GM23338 (cell line): ENCODE data around the gene TNNT2. TPM values are rescaled to one million over a fixed set of nuclear protein-coding genes. Genes with fewer than 3 reads are reported as not detected.

Experiments
- ATAC-seq: fragments of 200-7000 bp; cut with Tn5 transposase; 3 replicates; pipeline ENCODE4 v1.9.1; 2020
- DNase-seq: peaks from one replicate; pipeline ENCODE4 v3.0.0-alpha.2; 2015; ENCODE audit warnings: low spot score
- H2AFZ ChIP-seq: fragments of 200-600 bp; sonication (generic); 2 replicates; pipeline ENCODE4 v1.8.0; 2016; ENCODE audit warnings: antibody characterized with exemption, mild to moderate bottlenecking, moderate library complexity
- H3F3A ChIP-seq: fragments of 200-600 bp; sonication (generic); replicated peaks from 2 replicates; pipeline ENCODE4 v1.8.0; 2017; ENCODE audit warnings: antibody characterized with exemption, mixed run types, low read depth
- H3K27ac ChIP-seq: fragments of 200-600 bp; sonication (generic); 2 replicates; pipeline ENCODE4 v1.6.1; 2016; ENCODE audit warnings: low read depth
- H3K27me3 ChIP-seq: fragments of 200-600 bp; sonication (generic); 2 replicates; pipeline ENCODE4 v1.8.0; 2016; ENCODE audit warnings: mild to moderate bottlenecking, mixed run types, moderate library complexity; ENCODE audit not compliant: insufficient read depth
- H3K36me3 ChIP-seq: fragments of 200-600 bp; sonication (generic); 2 replicates; pipeline ENCODE4 v1.8.0; 2016; ENCODE audit warnings: mild to moderate bottlenecking; ENCODE audit not compliant: insufficient read depth
- H3K4me1 ChIP-seq: fragments of 200-600 bp; sonication (generic); 2 replicates; pipeline ENCODE4 v1.8.0; 2016; ENCODE audit warnings: mild to moderate bottlenecking, moderate library complexity; ENCODE audit not compliant: insufficient read depth
- H3K4me2 ChIP-seq: fragments of 200-600 bp; sonication (generic); 2 replicates; pipeline ENCODE4 v1.7.1; 2017; ENCODE audit warnings: mixed run types
- H3K4me3 ChIP-seq: fragments of 200-600 bp; sonication (generic); 2 replicates; pipeline ENCODE4 v1.6.1; 2016; ENCODE audit warnings: mixed run types
- H3K79me2 ChIP-seq: fragments of 200-600 bp; sonication (generic); replicated peaks from 2 replicates; pipeline ENCODE4 v1.8.0; 2017; ENCODE audit warnings: mild to moderate bottlenecking; ENCODE audit not compliant: insufficient read depth
- H3K9me2 ChIP-seq: fragments of 200-600 bp; sonication (generic); 2 replicates; pipeline ENCODE4 v1.8.0; 2017; ENCODE audit not compliant: insufficient read depth
- H4K20me1 ChIP-seq: fragments of 200-600 bp; sonication (generic); replicated peaks from 2 replicates; pipeline ENCODE4 v1.8.0; 2017; ENCODE audit warnings: mild to moderate bottlenecking; ENCODE audit not compliant: insufficient read depth
- H3K27ac Mint-ChIP-seq: 2 replicates; pipeline ENCODE4 v1.8.0; 2020; ENCODE audit warnings: inconsistent platforms, mild to moderate bottlenecking, moderate library complexity, mixed read lengths
- H3K27me3 Mint-ChIP-seq: 3 replicates; pipeline ENCODE4 v1.8.0; 2022; ENCODE audit warnings: low read depth, mild to moderate bottlenecking, moderate library complexity, mixed read lengths, inconsistent platforms; ENCODE audit not compliant: insufficient read depth, poor library complexity
- H3K36me3 Mint-ChIP-seq: 3 replicates; pipeline ENCODE4 v1.8.0; 2021; ENCODE audit warnings: low read depth, mild to moderate bottlenecking, inconsistent platforms, moderate library complexity, mixed read lengths
- H3K4me1 Mint-ChIP-seq: 3 replicates; pipeline ENCODE4 v1.8.0; 2020; ENCODE audit warnings: mild to moderate bottlenecking, inconsistent platforms, mixed read lengths
- H3K4me3 Mint-ChIP-seq: 3 replicates; pipeline ENCODE4 v1.8.0; 2021; ENCODE audit warnings: moderate library complexity, mild to moderate bottlenecking, inconsistent platforms, mixed read lengths
- H3K9me3 Mint-ChIP-seq: 3 replicates; pipeline ENCODE4 v1.8.0; 2020; ENCODE audit warnings: moderate library complexity, mild to moderate bottlenecking, inconsistent platforms, mixed read lengths
- CREB1 ChIP-seq: fragments of 250-450 bp; sonication (Bioruptor Pico); IDR thresholded peaks from 2 replicates; pipeline ENCODE4 v1.5.0; 2020; ENCODE audit warnings: low read depth, mild to moderate bottlenecking, moderate library complexity
- CTCF ChIP-seq, 2 experiments: fragments of 200-600 bp in 1 of 2; sonication (generic) in 1 of 2; conservative IDR thresholded peaks; 2 replicates each; pipeline versions ENCODE4 v1.5.1 to v1.6.1; 2016 to 2017; ENCODE audit warnings: antibody characterized with exemption in 2 of 2, low read depth in 2 of 2, mild to moderate bottlenecking in 2 of 2, moderate library complexity in 1 of 2
- ETS1 ChIP-seq: IDR thresholded peaks from 2 replicates; pipeline ENCODE4 v1.6.1; 2016; ENCODE audit warnings: antibody characterized with exemption
- EZH2 ChIP-seq: fragments of 200-600 bp; sonication (generic); IDR thresholded peaks from one replicate; pipeline ENCODE4 v1.8.0; 2017; ENCODE audit warnings: antibody characterized with exemption, mild to moderate bottlenecking, low read depth; ENCODE audit not compliant: unreplicated experiment
- EZH2phosphoT487 ChIP-seq: fragments of 200-600 bp; sonication (generic); IDR thresholded peaks from one replicate; pipeline ENCODE4 v1.8.1; 2018; ENCODE audit warnings: antibody characterized with exemption; ENCODE audit not compliant: unreplicated experiment
- ZNF114 ChIP-seq: fragments of 250-450 bp; sonication (Bioruptor Pico); IDR thresholded peaks from 2 replicates; pipeline ENCODE4 v1.5.0; 2020; ENCODE audit warnings: mild to moderate bottlenecking, moderate library complexity
- ZNF331 ChIP-seq: fragments of 250-450 bp; sonication (Bioruptor Pico); IDR thresholded peaks from 2 replicates; pipeline ENCODE4 v1.5.0; 2020; ENCODE audit warnings: low read depth, mild to moderate bottlenecking, moderate library complexity
- ZNF462 ChIP-seq: fragments of 250-450 bp; sonication (Bioruptor Pico); IDR thresholded peaks from 2 replicates; pipeline ENCODE4 v1.5.0; 2020; ENCODE audit warnings: mild to moderate bottlenecking, moderate library complexity
- polyA plus RNA-seq: library from polyadenylated mRNA; unstranded; fragments of >200 nt; fragmentation: Nextera tagmentation; extraction: Ambion mirVana; gene quantifications from 2 replicates; pipeline ENCODE4 v1.2.1, GENCODE V29; 2016
- total RNA-seq: library from RNA; depleted of rRNA; stranded (reverse); fragments of >200 nt; shearing (Covaris generic); gene quantifications from 2 replicates; pipeline ENCODE4 v1.2.3, GENCODE V29; 2014

The TNNT2 gene
- total and polyA plus RNA-seq, 2 experiments from 2014 or later: 7.5 to 19.1 TPM

GRCh38 chr1:201422436-201423030 is 45.1 kb upstream of the TNNT2 start:
- Histone ChIP-seq H3F3A (no peaks in the 10 kb centered on the region), H3K27ac (no peak overlapping the region), H3K27me3 (no peaks in the 10 kb centered on the region), H2AFZ (no peak overlapping the region), H3K36me3 (no peaks in the 10 kb centered on the region), H3K4me3 (no peak overlapping the region), H3K4me1 (no peaks in the 10 kb centered on the region), H4K20me1 (no peaks in the 10 kb centered on the region), H3K9me2 (no peaks in the 10 kb centered on the region), H3K79me2 (no peaks in the 10 kb centered on the region), H3K4me2 (no peak overlapping the region)
- Mint-ChIP-seq H3K27me3 (peaks cover 10% of the 10 kb centered on the region), H3K4me1 (peaks cover 15% of the 10 kb centered on the region), H3K4me3 (no peak overlapping the region), H3K9me3 (peaks cover 3% of the 10 kb centered on the region; the same call in 1 of the 3 replicates), H3K27ac (no peak overlapping the region), H3K36me3 (no peaks in the 10 kb centered on the region; the same call in 2 of the 3 replicates)
- no peak for ATAC-seq
- TF ChIP-seq EZH2phosphoT487 (no peak), CTCF (conservative IDR thresholded peaks at IDR 0.05; ENCODE audit: low read depth in 2 of 2) (no peak), ZNF331 (no peak), ZNF114 (no peak), ETS1 (no peak), ZNF462 (CRISPR knock-in tag) (no peak), EZH2 (no peak), CREB1 (CRISPR knock-in tag) (no peak)
- no peak for DNase-seq
